ENCODE measurements around the gene ASB13. TPM values are rescaled to one million over a fixed set of nuclear protein-coding genes. Genes with fewer than 3 reads are reported as not detected.

The ASB13 gene
- total and polyA plus RNA-seq, 2 experiments from 2014 or later: 16.9 to 18.1 TPM

- H2AFZ ChIP-seq: no peak overlapping the region
- no peaks in the 10 kb centered on the region for H4K20me1 ChIP-seq (ENCODE audit: insufficient read depth, poor library complexity, severe bottlenecking)
- H3K36me3 ChIP-seq (replicated peaks; ENCODE audit: insufficient read depth, low read depth): no peaks in the 10 kb centered on the region
- H3K4me2 ChIP-seq: no peak overlapping the region
- no peak overlapping the region for H3K4me3 ChIP-seq
- no peaks in the 10 kb centered on the region for H3K9me3 ChIP-seq (ENCODE audit: low read depth)
- H3K27me3 ChIP-seq: no peaks in the 10 kb centered on the region
- DNase-seq (ENCODE audit: low spot score): no peak
- H3K79me2 ChIP-seq: peaks cover 4% of the 10 kb centered on the region
- 84% methylated on average over 20 of the region's 20 CpGs for WGBS (ENCODE audit: low lambda C conversion rate, missing lambda C conversion rate)
- no peak overlapping the region for H3K27ac ChIP-seq
- no peaks in the 10 kb centered on the region for H3K9me2 ChIP-seq (replicated peaks; ENCODE audit: insufficient read depth)
- TF ChIP-seq CTCF (IDR thresholded peaks at IDR 0.05; ENCODE audit: poor library complexity) (no peak), EZH2 (IDR thresholded peaks at IDR 0.05; ENCODE audit: borderline replicate concordance) (no peak), EZH2phosphoT487 (IDR thresholded peaks at IDR 0.05; ENCODE audit: low read depth, severe bottlenecking, unreplicated experiment) (no peak)
- peaks cover 9% of the 10 kb centered on the region for H3K4me1 ChIP-seq (ENCODE audit: insufficient read depth)
These were observed 15.6 kb downstream of the ASB13 start for GRCh38 chr10:5650664-5651387.

- Histone ChIP-seq H3K9me3 (ENCODE audit: low read depth) (no peaks in the 10 kb centered on the region), H4K20me1 (ENCODE audit: insufficient read depth, poor library complexity, severe bottlenecking) (no peaks in the 10 kb centered on the region), H3K36me3 (replicated peaks; ENCODE audit: insufficient read depth, low read depth) (no peaks in the 10 kb centered on the region), H3K4me1 (ENCODE audit: insufficient read depth) (peaks cover 18% of the 10 kb centered on the region), H3K9me2 (replicated peaks; ENCODE audit: insufficient read depth) (no peaks in the 10 kb centered on the region), H3K27me3 (no peaks in the 10 kb centered on the region), H3K79me2 (peaks cover 4% of the 10 kb centered on the region), H3K4me3 (no peak overlapping the region), H3K27ac (no peak overlapping the region), H3K4me2 (no peak overlapping the region), H2AFZ (no peak overlapping the region)
- 96% methylated on average over 10 of the region's 11 CpGs for WGBS (ENCODE audit: low lambda C conversion rate, missing lambda C conversion rate)
- DNase-seq (ENCODE audit: low spot score): no peak
- no peak for TF ChIP-seq CTCF (IDR thresholded peaks at IDR 0.05; ENCODE audit: poor library complexity)
- TF ChIP-seq EZH2phosphoT487 (IDR thresholded peaks at IDR 0.05; ENCODE audit: low read depth, severe bottlenecking, unreplicated experiment): no peak
- no peak for TF ChIP-seq EZH2 (IDR thresholded peaks at IDR 0.05; ENCODE audit: borderline replicate concordance)
These were observed 16.6 kb downstream of the ASB13 start for GRCh38 chr10:5649746-5650145.

GRCh38 chr10:5648494-5649457 is 17.6 kb downstream of the ASB13 start:
- no peak overlapping the region for H3K27ac ChIP-seq
- H3K4me1 ChIP-seq (ENCODE audit: insufficient read depth): peaks cover 22% of the 10 kb centered on the region
- H3K4me2 ChIP-seq: no peak overlapping the region
- 93% methylated on average over 35 of the region's 50 CpGs for WGBS (ENCODE audit: low lambda C conversion rate, missing lambda C conversion rate)
- H3K4me3 ChIP-seq: no peak overlapping the region
- no peaks in the 10 kb centered on the region for H3K9me2 ChIP-seq (replicated peaks; ENCODE audit: insufficient read depth)
- TF ChIP-seq EZH2 (IDR thresholded peaks at IDR 0.05; ENCODE audit: borderline replicate concordance): no peak
- H3K79me2 ChIP-seq: peaks cover 1% of the 10 kb centered on the region
- no peaks in the 10 kb centered on the region for H3K9me3 ChIP-seq (ENCODE audit: low read depth)
- H3K27me3 ChIP-seq: no peaks in the 10 kb centered on the region
- H2AFZ ChIP-seq: no peak overlapping the region
- H4K20me1 ChIP-seq (ENCODE audit: insufficient read depth, poor library complexity, severe bottlenecking): no peaks in the 10 kb centered on the region
- no peak for DNase-seq (ENCODE audit: low spot score)
- no peaks in the 10 kb centered on the region for H3K36me3 ChIP-seq (replicated peaks; ENCODE audit: insufficient read depth, low read depth)
